ENCODE data around the gene DHODH.

The DHODH gene

GRCh38 chr16:72022127-72022526 lies 13.6 kb downstream of the DHODH start:
- H4K20me1 ChIP-seq: no peaks in the 10 kb centered on the region
- H3K27me3 ChIP-seq: no peaks in the 10 kb centered on the region
- H3K4me1 ChIP-seq: peaks cover 1 to 20% (median 15%) of the 10 kb centered on the region in 10 experiments
- H3K9me3 ChIP-seq (replicated peaks in 1 of 11): no peaks in the 10 kb centered on the region
- peaks cover 61 to 96% (median 89%) of the 10 kb centered on the region in 11 experiments for H3K36me3 ChIP-seq
- no peak overlapping the region for H3K9ac ChIP-seq
- H3K4me3 ChIP-seq: no peak overlapping the region
- TF ChIP-seq Cebpa-rat (IDR thresholded peaks at IDR 0.05): no peak
- no peak overlapping the region for H3K4me2 ChIP-seq
- no peak overlapping the region for H3K27ac ChIP-seq

DNA sequence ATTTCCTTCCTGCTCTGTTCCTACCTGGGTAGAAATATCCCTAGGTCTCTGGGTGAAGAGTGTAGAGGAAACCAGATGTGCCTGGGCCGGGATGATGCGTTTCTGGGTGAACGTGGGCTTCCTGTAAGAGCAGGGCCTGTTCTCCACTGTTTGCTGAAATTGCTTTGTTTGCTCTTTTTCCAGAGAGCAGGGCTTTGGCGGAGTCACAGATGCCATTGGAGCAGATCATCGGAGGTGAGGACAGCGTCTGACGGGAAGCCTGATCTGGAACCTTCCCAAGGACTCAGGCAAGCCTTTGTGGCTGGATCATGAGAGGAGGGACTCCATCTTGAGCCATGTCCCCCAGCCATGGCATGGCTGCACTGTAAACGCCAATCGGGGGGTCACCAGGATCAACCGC lies 15.4 kb downstream of the DHODH start:
- no peak overlapping the region; a peak in 1 of 22 replicates for H3K27ac ChIP-seq
- no peaks in the 10 kb centered on the region for H3K9me3 ChIP-seq (replicated peaks in 1 of 11)
- peaks cover 69 to 94% (median 89%) of the 10 kb centered on the region in 11 experiments for H3K36me3 ChIP-seq
- H3K4me3 ChIP-seq: no peak overlapping the region
- H3K9ac ChIP-seq: no peak overlapping the region
- no peak for TF ChIP-seq Cebpa-rat (IDR thresholded peaks at IDR 0.05)
- no peaks in the 10 kb centered on the region for H3K27me3 ChIP-seq
- H3K4me1 ChIP-seq: peaks cover 0 to 2% (median 0%) of the 10 kb centered on the region in 10 experiments; a peak in 2 of 20 replicates
- H4K20me1 ChIP-seq: no peaks in the 10 kb centered on the region
- no peak overlapping the region for H3K4me2 ChIP-seq

DNA sequence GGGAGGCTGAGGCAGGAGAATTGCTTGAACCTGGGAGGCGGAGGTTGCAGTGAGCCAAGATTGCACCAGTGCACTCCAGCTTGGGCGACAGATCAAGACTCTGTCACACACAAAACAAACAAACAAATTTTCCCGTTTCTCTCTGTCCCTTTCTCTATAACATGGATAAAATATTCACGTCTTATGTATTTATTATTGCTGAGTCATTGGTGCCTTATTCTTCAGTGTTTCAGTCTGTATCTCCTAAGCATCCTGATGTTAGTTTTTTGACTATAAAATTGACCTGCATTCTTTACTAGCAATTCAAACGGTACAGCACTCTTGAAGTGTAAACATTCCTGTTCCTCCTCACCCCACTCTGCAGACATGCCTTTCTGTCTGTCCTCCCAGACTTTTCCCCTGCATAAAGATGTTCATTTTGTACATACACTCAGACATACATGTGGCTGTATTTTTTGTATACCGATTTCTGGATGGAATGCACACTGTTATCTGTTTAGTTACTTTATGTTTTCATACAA lies 16.4 kb downstream of the DHODH start:
- no peak for TF ChIP-seq Cebpa-rat (IDR thresholded peaks at IDR 0.05)
- Histone ChIP-seq H3K27ac (peak overlapping the region in 2 of 11 experiments; percentile 10 to 27; a peak in 2 of 22 replicates), H4K20me1 (no peaks in the 10 kb centered on the region), H3K27me3 (no peaks in the 10 kb centered on the region), H3K9me3 (replicated peaks in 1 of 11) (no peaks in the 10 kb centered on the region), H3K4me1 (peaks cover 0 to 2% (median 0%) of the 10 kb centered on the region in 10 experiments; a peak in 1 of 20 replicates), H3K4me2 (no peak overlapping the region), H3K36me3 (peaks cover 69 to 91% (median 81%) of the 10 kb centered on the region in 11 experiments), H3K9ac (no peak overlapping the region), H3K4me3 (no peak overlapping the region)

DNA sequence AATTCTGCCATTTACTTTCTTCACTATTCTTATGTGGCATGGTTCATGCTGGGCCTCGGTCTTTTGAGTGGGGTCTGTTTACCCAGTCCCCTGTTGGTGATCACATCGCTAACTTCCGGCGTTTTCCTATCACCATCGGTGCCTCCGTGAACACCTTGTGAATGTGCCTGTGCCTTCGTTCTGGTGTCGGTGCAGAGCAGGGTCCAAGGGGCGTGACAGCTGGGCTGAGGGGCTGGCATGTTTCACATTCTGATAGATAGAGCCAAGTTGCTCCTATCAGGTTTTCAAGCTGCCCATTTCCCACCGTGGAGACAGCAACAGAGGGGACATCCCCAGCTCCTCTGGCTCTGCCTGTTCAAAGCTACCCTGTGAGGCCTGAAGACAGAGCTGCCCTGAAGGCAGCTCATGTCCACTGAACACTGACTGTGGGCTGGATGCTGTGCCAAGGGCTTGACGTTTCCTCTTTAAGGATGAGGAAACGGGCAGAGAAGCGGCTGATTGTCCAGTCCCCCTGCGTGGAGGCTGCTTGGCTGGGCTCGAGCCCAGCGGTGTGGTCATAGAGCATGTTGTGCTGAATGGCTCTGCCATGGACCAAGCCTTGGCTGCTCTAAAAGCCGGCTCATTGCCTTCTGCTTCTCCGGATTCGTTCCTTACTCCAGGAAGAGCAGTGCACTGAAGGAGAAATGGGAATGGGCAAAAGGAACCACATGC lies 17.0 kb downstream of the DHODH start:
- Histone ChIP-seq H3K4me3 (no peak overlapping the region), H3K36me3 (peaks cover 66 to 88% (median 78%) of the 10 kb centered on the region in 11 experiments), H4K20me1 (no peaks in the 10 kb centered on the region), H3K4me2 (no peak overlapping the region), H3K27me3 (no peaks in the 10 kb centered on the region), H3K27ac (peak overlapping the region in 2 of 11 experiments; percentile 10 to 27; a peak in 2 of 22 replicates), H3K9me3 (replicated peaks in 1 of 11) (no peaks in the 10 kb centered on the region), H3K9ac (no peak overlapping the region; a peak in 1 of 22 replicates), H3K4me1 (peaks cover 0 to 6% (median 0%) of the 10 kb centered on the region in 10 experiments; a peak in 2 of 20 replicates)
- no peak for TF ChIP-seq Cebpa-rat (IDR thresholded peaks at IDR 0.05)

GRCh38 chr16:72027669-72028378 lies 19.3 kb downstream of the DHODH start:
- no peaks in the 10 kb centered on the region for H3K27me3 ChIP-seq
- no peak overlapping the region for H3K4me3 ChIP-seq
- no peak overlapping the region for H3K4me2 ChIP-seq
- no peaks in the 10 kb centered on the region for H4K20me1 ChIP-seq
- H3K9me3 ChIP-seq (replicated peaks in 1 of 11): no peaks in the 10 kb centered on the region
- no peak for TF ChIP-seq Cebpa-rat (IDR thresholded peaks at IDR 0.05)
- peaks cover 0 to 6% (median 0%) of the 10 kb centered on the region in 10 experiments; a peak in 2 of 20 replicates for H3K4me1 ChIP-seq
- no peak overlapping the region for H3K27ac ChIP-seq
- H3K36me3 ChIP-seq: peaks cover 49 to 72% (median 60%) of the 10 kb centered on the region in 11 experiments
- H3K9ac ChIP-seq: no peak overlapping the region

DNA sequence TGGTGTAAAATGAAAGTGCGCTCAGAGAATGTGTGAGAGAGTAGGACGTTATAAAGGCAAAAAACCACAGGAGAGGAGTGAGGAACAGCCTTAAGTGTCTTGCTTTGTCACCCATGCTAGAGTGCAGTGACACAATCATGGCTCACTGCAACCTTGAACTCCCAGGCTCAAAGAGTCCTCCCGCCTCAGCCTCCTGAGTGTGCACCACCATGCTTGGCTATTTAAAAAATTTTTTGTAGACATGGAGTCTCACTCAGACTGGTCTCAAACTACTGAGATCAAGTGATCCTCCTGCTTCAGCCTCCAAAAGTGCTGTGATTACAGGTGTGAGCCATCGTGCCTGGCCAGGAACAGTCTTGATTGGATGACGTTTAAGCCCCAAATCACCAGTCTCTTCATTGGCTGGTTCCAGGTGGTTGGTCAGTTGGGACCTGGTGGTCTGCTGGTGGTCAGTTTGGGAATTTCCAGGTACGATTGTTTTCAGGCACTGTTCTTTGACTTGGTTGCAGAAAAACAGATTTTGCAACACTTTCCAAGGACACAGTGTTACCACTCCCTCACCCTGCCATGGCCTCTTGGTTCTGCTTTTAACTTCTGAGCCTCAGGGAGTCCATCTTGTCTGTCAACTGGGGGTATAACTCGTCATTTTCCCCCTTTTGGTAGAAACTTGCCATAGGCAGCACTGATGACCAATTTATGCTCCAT lies 21.2 kb downstream of the DHODH start:
- Histone ChIP-seq H3K4me3 (no peak overlapping the region), H3K4me2 (no peak overlapping the region), H3K36me3 (peaks cover 30 to 56% (median 43%) of the 10 kb centered on the region in 11 experiments), H3K4me1 (peaks cover 0 to 10% (median 0%) of the 10 kb centered on the region in 10 experiments; a peak in 3 of 20 replicates), H3K27ac (no peak overlapping the region), H4K20me1 (no peaks in the 10 kb centered on the region), H3K27me3 (no peaks in the 10 kb centered on the region), H3K9ac (no peak overlapping the region), H3K9me3 (replicated peaks in 1 of 11) (no peaks in the 10 kb centered on the region)
- no peak for TF ChIP-seq Cebpa-rat (IDR thresholded peaks at IDR 0.05)

- Histone ChIP-seq H3K9me3 (replicated peaks in 1 of 11) (0 out of 22 replicates have a peak, but pooled peaks cover 0 to 3% (median 0%) of the 10 kb centered on the region in 11 experiments), H3K27ac (no peak overlapping the region), H3K27me3 (no peaks in the 10 kb centered on the region), H3K4me1 (peaks cover 0 to 10% (median 0%) of the 10 kb centered on the region in 10 experiments; a peak in 3 of 20 replicates), H4K20me1 (no peaks in the 10 kb centered on the region), H3K4me3 (no peak overlapping the region), H3K36me3 (peaks cover 2 to 33% (median 17%) of the 10 kb centered on the region in 11 experiments; a peak in 20 of 22 replicates), H3K4me2 (no peak overlapping the region), H3K9ac (no peak overlapping the region)
- no peak for TF ChIP-seq Cebpa-rat (IDR thresholded peaks at IDR 0.05)
Measured at GRCh38 chr16:72033437-72033836, 24.9 kb downstream of the DHODH start.

GRCh38 chr16:72036098-72036497 lies 27.6 kb downstream of the DHODH start:
- Histone ChIP-seq H3K9ac (no peak overlapping the region), H3K4me3 (no peak overlapping the region), H3K27me3 (no peaks in the 10 kb centered on the region), H4K20me1 (no peaks in the 10 kb centered on the region), H3K27ac (no peak overlapping the region), H3K4me1 (peaks cover 0 to 4% (median 0%) of the 10 kb centered on the region in 10 experiments; a peak in 1 of 20 replicates), H3K4me2 (no peak overlapping the region), H3K9me3 (replicated peaks in 1 of 11) (peaks cover 0 to 3% (median 0%) of the 10 kb centered on the region in 11 experiments; a peak in 2 of 22 replicates), H3K36me3 (peaks cover 0 to 36% (median 12%) of the 10 kb centered on the region in 11 experiments; a peak in 14 of 22 replicates)
- TF ChIP-seq Cebpa-rat (IDR thresholded peaks at IDR 0.05): no peak
